Small intestine (tissue), 7 donors: ENCODE data around the gene SLAMF8. TPM values are rescaled to one million over a fixed set of nuclear protein-coding genes. Genes with fewer than 3 reads are reported as not detected.

ENCODE experiments used
- DNase-seq, 2 donors: peaks; one replicate each; pipeline versions ENCODE4 v3.0.0 to v3.0.0-alpha.2; 2013
- FAIRE-seq: peaks from 2 replicates; lab custom pipeline; 2012; peaks lifted over from hg19 to GRCh38; lab: Jason Lieb, UNC
- H3K27ac ChIP-seq, 3 donors: one replicate each; pipeline ENCODE4 v1.5.1; 2013; ENCODE audit warnings: low read length in 2 of 3, mild to moderate bottlenecking in 2 of 3, control low read depth in 1 of 3, inconsistent platforms in 1 of 3, low read depth in 1 of 3, moderate library complexity in 1 of 3
- H3K27me3 ChIP-seq, 3 donors: one replicate each; pipeline ENCODE4 v1.6.1; 2013; ENCODE audit warnings: low read length in 3 of 3, inconsistent platforms in 1 of 3; ENCODE audit not compliant: control insufficient read depth in 3 of 3, insufficient read depth in 3 of 3
- H3K36me3 ChIP-seq, 3 donors: one replicate each; pipeline ENCODE4 v1.6.1; 2013; ENCODE audit warnings: low read length in 3 of 3, inconsistent platforms in 1 of 3, low read depth in 1 of 3, mild to moderate bottlenecking in 1 of 3, moderate library complexity in 1 of 3; ENCODE audit not compliant: control insufficient read depth in 3 of 3, insufficient read depth in 2 of 3
- H3K4me1 ChIP-seq, 3 donors: one replicate each; pipeline ENCODE4 v1.6.1; 2013; ENCODE audit warnings: low read length in 2 of 3, inconsistent platforms in 1 of 3, low read depth in 1 of 3, mild to moderate bottlenecking in 1 of 3, moderate library complexity in 1 of 3; ENCODE audit not compliant: control insufficient read depth in 3 of 3, insufficient read depth in 2 of 3
- H3K4me3 ChIP-seq, 3 donors: one replicate each; pipeline ENCODE4 v1.5.1; 2013; ENCODE audit warnings: low read length in 3 of 3, control low read depth in 1 of 3, inconsistent platforms in 1 of 3, low read depth in 1 of 3, mild to moderate bottlenecking in 1 of 3, moderate library complexity in 1 of 3
- H3K9me3 ChIP-seq, 2 donors: one replicate each; pipeline ENCODE4 v1.6.1; 2013; ENCODE audit warnings: low read depth in 1 of 2, low read length in 1 of 2; ENCODE audit not compliant: control insufficient read depth in 2 of 2, insufficient read depth in 1 of 2
- WGBS, 3 donors: extraction: QIAGEN DNeasy Blood & Tissue Kit; methylation state at CpG; one replicate each; pipeline ENCODE4 v1.1.7; 2013; 5-methylcytosine and 5-hydroxymethylcytosine counted together
- polyA plus RNA-seq, 4 donors: library from polyadenylated mRNA; stranded (reverse) in 3 of 4; unstranded in 1 of 4; fragments of 200-250 nt in 3 of 4; fragments of 120-200 nt in 1 of 4; gene quantifications; one replicate each; pipeline versions ENCODE4 v1.2.1 to v1.2.3, GENCODE V29; 2013
- donor health status: healthy with polysubstance abuse.
- donor health status: control.
- donor health status: control.
- donor health status: Bipolar disorder and iron deficiency.
- donor health status: healthy.

The SLAMF8 gene
- polyA plus RNA-seq, 4 donors, result 0.89 to 4.6 (median 4.2) TPM

DNA sequence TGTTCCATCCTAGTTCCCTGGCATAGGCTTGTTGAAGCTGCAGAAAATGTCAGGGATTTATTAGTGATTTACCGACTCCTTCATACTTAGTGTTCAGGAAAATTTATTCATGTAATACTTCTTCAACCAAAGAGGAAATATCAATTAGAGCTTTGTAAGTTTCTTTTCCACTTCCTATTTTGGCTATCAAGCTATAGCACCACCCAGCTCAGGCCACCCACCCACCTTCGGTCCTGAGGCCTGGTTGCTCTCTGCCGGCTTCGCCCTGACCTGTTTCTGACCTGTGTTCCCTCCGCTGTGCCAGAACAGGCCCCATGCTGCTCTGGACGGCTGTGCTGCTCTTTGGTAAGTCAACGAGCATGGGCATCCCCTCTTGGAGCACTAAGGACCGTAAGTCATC is 24.6 kb upstream of the SLAMF8 start, which contains the start of gene FCRL6:
Gene FCRL6, plus strand, starts transcription at position 250 of the 400 bp plus-strand sequence. Its CDS starts 65 bp downstream, at position 315.
- H3K27me3 ChIP-seq, result peaks cover 0 to 2% (median 0%) of the 10 kb centered on the region in 3 donors
- no peak within 1 kb of the TSS for H3K27ac ChIP-seq
- no peak for FAIRE-seq
- no peaks in the 10 kb centered on the region for H3K9me3 ChIP-seq
- H3K4me1 ChIP-seq, result no peaks in the 10 kb centered on the region
- H3K4me3 ChIP-seq, result no peak within 1 kb of the TSS
- 83 to 90% (median 90%) methylated on average over 8 of the region's 8 CpGs for WGBS, 3 donors
- no peaks in the 10 kb centered on the region for H3K36me3 ChIP-seq
- DNase-seq, result no peak

- WGBS, 3 donors, result 63 to 77% (median 74%) methylated on average over 7 of the region's 7 CpGs
- H3K4me1 ChIP-seq, result no peaks in the 10 kb centered on the region
- H3K36me3 ChIP-seq, result no peaks in the 10 kb centered on the region
- DNase-seq (no peak), FAIRE-seq (no peak)
- peaks cover 0 to 2% (median 0%) of the 10 kb centered on the region in 3 donors for H3K27me3 ChIP-seq
- H3K9me3 ChIP-seq, result no peaks in the 10 kb centered on the region
- H3K27ac ChIP-seq, result no peak overlapping the region
- H3K4me3 ChIP-seq, result no peak overlapping the region
Measured at GRCh38 chr1:159803956-159804689, 22.6 kb upstream of the SLAMF8 start.

GRCh38 chr1:159804924-159805323 is 21.7 kb upstream of the SLAMF8 start:
- H3K36me3 ChIP-seq, result no peaks in the 10 kb centered on the region
- no peak overlapping the region for H3K4me3 ChIP-seq
- 37 to 50% (median 44%) methylated on average over 2 of the region's 2 CpGs for WGBS, 3 donors
- H3K27me3 ChIP-seq, result peaks cover 0 to 2% (median 0%) of the 10 kb centered on the region in 3 donors
- FAIRE-seq (no peak), DNase-seq (no peak)
- no peaks in the 10 kb centered on the region for H3K4me1 ChIP-seq
- no peaks in the 10 kb centered on the region for H3K9me3 ChIP-seq
- no peak overlapping the region for H3K27ac ChIP-seq

DNA sequence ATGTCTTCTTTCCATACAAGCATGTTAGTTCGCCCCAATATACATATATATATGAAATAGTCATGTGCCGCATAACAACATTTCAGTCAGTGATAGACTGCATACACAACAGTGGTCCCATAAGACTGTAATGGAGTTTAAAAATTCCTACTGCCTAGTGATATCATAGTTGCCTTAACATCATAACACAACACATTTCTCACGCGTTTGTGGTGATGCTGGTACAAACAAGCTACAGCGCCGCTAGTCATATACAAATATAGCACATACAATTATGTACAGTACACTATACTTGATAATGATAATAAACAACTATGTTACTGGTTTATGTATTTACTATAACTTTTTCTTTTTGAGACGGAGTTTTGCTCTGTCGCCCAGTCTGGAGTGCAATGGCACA is 10.7 kb upstream of the SLAMF8 start:
- Histone ChIP-seq H3K4me1 (peaks cover 0 to 3% (median 0%) of the 10 kb centered on the region in 3 donors), H3K4me3 (no peak overlapping the region), H3K27ac (no peak overlapping the region), H3K36me3 (no peaks in the 10 kb centered on the region), H3K27me3 (peaks cover 0 to 2% (median 2%) of the 10 kb centered on the region in 3 donors), H3K9me3 (no peaks in the 10 kb centered on the region)
- FAIRE-seq, result no peak
- 88 to 96% (median 90%) methylated on average over 8 of the region's 8 CpGs for WGBS, 3 donors
- no peak for DNase-seq

- Histone ChIP-seq H3K9me3 (no peaks in the 10 kb centered on the region), H3K4me3 (no peak overlapping the region), H3K4me1 (peaks cover 0 to 3% (median 0%) of the 10 kb centered on the region in 3 donors), H3K27ac (no peak overlapping the region), H3K27me3 (peaks cover 0 to 3% (median 2%) of the 10 kb centered on the region in 3 donors), H3K36me3 (no peaks in the 10 kb centered on the region)
- 44 to 69% (median 60%) methylated on average over 11 of the region's 11 CpGs for WGBS, 3 donors
- DNase-seq (peak; percentile 79 to 84), FAIRE-seq (no peak)
Measured at GRCh38 chr1:159817276-159818041, 9.2 kb upstream of the SLAMF8 start.

GRCh38 chr1:159821171-159821867 is 5.4 kb upstream of the SLAMF8 start:
- Histone ChIP-seq H3K9me3 (no peaks in the 10 kb centered on the region), H3K4me3 (no peak overlapping the region), H3K36me3 (no peaks in the 10 kb centered on the region), H3K27me3 (peaks cover 0 to 3% (median 0%) of the 10 kb centered on the region in 3 donors), H3K4me1 (peaks cover 0 to 3% (median 2%) of the 10 kb centered on the region in 3 donors), H3K27ac (no peak overlapping the region)
- DNase-seq (no peak), FAIRE-seq (no peak)
- WGBS, 3 donors, result 48 to 84% (median 77%) methylated on average over 9 of the region's 9 CpGs

GRCh38 chr1:159823406-159823805 is 3.3 kb upstream of the SLAMF8 start:
- H3K4me3 ChIP-seq, result no peak overlapping the region
- no peak for FAIRE-seq
- peak; percentile 58 to 65 for DNase-seq
- no peaks in the 10 kb centered on the region for H3K36me3 ChIP-seq
- H3K9me3 ChIP-seq, result no peaks in the 10 kb centered on the region
- H3K27me3 ChIP-seq, result peaks cover 0 to 3% (median 0%) of the 10 kb centered on the region in 3 donors
- 24 to 34% (median 26%) methylated on average over 7 of the region's 7 CpGs for WGBS, 3 donors
- H3K4me1 ChIP-seq, result peaks cover 0 to 5% (median 0%) of the 10 kb centered on the region in 3 donors
- H3K27ac ChIP-seq, result no peak overlapping the region

DNA sequence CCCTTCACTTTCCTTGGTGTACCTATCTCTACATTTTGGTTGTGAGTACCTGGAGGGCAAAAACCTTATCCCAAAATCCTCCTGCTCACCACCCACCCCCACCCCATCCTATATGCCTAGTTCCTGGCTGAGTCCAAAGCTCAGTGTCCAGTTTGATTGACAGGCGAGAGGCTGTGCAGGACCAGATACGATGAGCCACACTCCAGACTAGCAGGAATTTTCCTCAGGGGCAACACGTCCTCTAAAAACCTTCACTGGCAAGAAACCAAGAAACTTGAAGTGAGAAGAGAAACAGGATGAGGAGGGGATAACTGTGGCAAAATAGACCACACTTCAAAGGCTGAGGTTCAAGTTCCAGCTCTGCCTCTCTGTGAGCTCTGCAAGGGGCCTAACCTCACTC is 1.1 kb upstream of the SLAMF8 start:
- peaks cover 0 to 5% (median 0%) of the 10 kb centered on the region in 3 donors for H3K4me1 ChIP-seq
- 57 to 62% (median 62%) methylated on average over 3 of the region's 3 CpGs for WGBS, 3 donors
- H3K27ac ChIP-seq, result no peak overlapping the region
- H3K27me3 ChIP-seq, result peaks cover 0 to 3% (median 0%) of the 10 kb centered on the region in 3 donors
- DNase-seq (no peak), FAIRE-seq (no peak)
- no peaks in the 10 kb centered on the region for H3K36me3 ChIP-seq
- no peaks in the 10 kb centered on the region for H3K9me3 ChIP-seq
- no peak overlapping the region for H3K4me3 ChIP-seq
